Activated CD8-positive, alpha-beta T cell treated with anti-CD3 and anti-CD28 coated beads for 36 hours (primary cell): ENCODE measurements around the gene PLA2G3. TPM values are rescaled to one million over a fixed set of nuclear protein-coding genes. Genes with fewer than 3 reads are reported as not detected.
A peak's percentile ranks its signal among the peaks of the same experiment; 100 is the strongest.

Experiments used
- ATAC-seq: fragments of 200-7000 bp; cut with Tn5 transposase; one replicate; pipeline ENCODE4 v1.10.0; 2021; ENCODE audit warnings: mild to moderate bottlenecking, moderate library complexity
- CTCF ChIA-PET: fragments of 350-600 bp; sonication (Branson Sonifier 250); formaldehyde crosslinking; loops from one replicate; lab custom pipeline; 2021; ENCODE audit warnings: antibody characterized with exemption; lab: Charles Lee
- POLR2A ChIA-PET: fragments of 350-600 bp; sonication (Branson Sonifier 250); formaldehyde crosslinking; loops from one replicate; lab custom pipeline; 2021; ENCODE audit warnings: antibody characterized with exemption; lab: Charles Lee
- DNase-seq: peaks from one replicate; pipeline ENCODE4 v3.0.0-alpha.2; 2020
- H3K27ac Mint-ChIP-seq: one replicate; pipeline ENCODE4 v1.8.0; 2021; ENCODE audit warnings: mild to moderate bottlenecking, mixed read lengths
- H3K27me3 Mint-ChIP-seq: one replicate; pipeline ENCODE4 v1.8.0; 2021; ENCODE audit warnings: mixed read lengths
- H3K36me3 Mint-ChIP-seq: one replicate; pipeline ENCODE4 v1.8.0; 2021; ENCODE audit warnings: low read depth, mixed read lengths
- H3K4me1 Mint-ChIP-seq: one replicate; pipeline ENCODE4 v1.8.0; 2021; ENCODE audit warnings: low read depth, mixed read lengths
- H3K4me3 Mint-ChIP-seq: one replicate; pipeline ENCODE4 v1.8.0; 2021; ENCODE audit warnings: mild to moderate bottlenecking, moderate library complexity, mixed read lengths
- H3K9me3 Mint-ChIP-seq: one replicate; pipeline ENCODE4 v1.8.0; 2021; ENCODE audit warnings: mixed read lengths
- CTCF ChIP-seq: fragments of 200-600 bp; IDR thresholded peaks from one replicate; pipeline ENCODE4 v1.8.0; 2022; ENCODE audit warnings: antibody characterized with exemption, mild to moderate bottlenecking
- intact Hi-C: fragments of 100-400 bp; cut with micrococcal nuclease; formaldehyde crosslinking; loops from one replicate; pipeline ENCODE4 v1.10.0; 2022
- microRNA-seq: library from miRNA; unstranded; fragments of <30 nt; microRNA quantifications from one replicate; pipeline ENCODE4 v1.2.0, GENCODE V29; 2022; ENCODE audit warnings: borderline microRNAs expressed, borderline replicate concordance
- total RNA-seq, 2 experiments: library from RNA; stranded (reverse); gene quantifications; one replicate each; pipeline ENCODE4 v1.2.3, GENCODE V29; 2021

Gene PLA2G3
- total RNA-seq, 2 experiments from 2014 or later, result not detected

GRCh38 chr22:31084811-31085492 is 55.4 kb downstream of the PLA2G3 start:
- CTCF ChIA-PET, result interaction anchor here (0.6 to 6.1 kb wide), 31 partner anchors 9 to 450 kb away, joined by 3 to 44 read pairs (median 4); partner anchors contain the start of genes MORC2, SELENOM and TUG1
- no peaks in the 10 kb centered on the region for H3K27me3 Mint-ChIP-seq

More at GRCh38 chr22:31084811-31085492, 55.4 kb downstream of the PLA2G3 start:
- peak; percentile 92 for TF ChIP-seq CTCF
- H3K36me3 Mint-ChIP-seq, result peaks cover 4% of the 10 kb centered on the region
- peak; percentile 94 for DNase-seq
- no peaks in the 10 kb centered on the region for H3K9me3 Mint-ChIP-seq
- peaks cover 25% of the 10 kb centered on the region for H3K4me1 Mint-ChIP-seq
- peak overlapping the region; percentile 93 for H3K27ac Mint-ChIP-seq
- ATAC-seq, result peak; percentile 83
- POLR2A ChIA-PET, result interaction anchor here (0.6 to 8.1 kb wide), 27 partner anchors 9 to 796 kb away, joined by 3 to 52 read pairs (median 4); partner anchors contain the start of genes MORC2, PATZ1, PIK3IP1 and SELENOM
- intact Hi-C loops, result loop anchor here (5.0 to 10.0 kb wide), 2 partner anchors 143 to 320 kb away; no protein-coding TSS in a partner anchor
- H3K4me3 Mint-ChIP-seq, result peak overlapping the region; percentile 97

Small RNAs within 50 kb of the gene (microRNA-seq; reads per million reads assigned to microRNA genes)
- 3.3 reads per million, percentile 8 among the genes with 10 or more reads in this experiment for gene MIR3928

Other genes with a start within 250 kb of the PLA2G3 start
- 10 to 100 TPM; 20.8 to 23.0 TPM for gene MORC2, start 171.7 kb downstream of the PLA2G3 start, total RNA-seq
- gene TUG1, start 171.2 kb downstream of the PLA2G3 start, total RNA-seq, result 10 to 100 TPM; 45.2 to 45.7 TPM
- 10 to 100 TPM; 32.0 to 36.3 TPM for gene SMTN, start 59.2 kb downstream of the PLA2G3 start, total RNA-seq
- 1 to 10 TPM; 3.6 to 5.8 TPM for gene SELENOM, start 32.9 kb downstream of the PLA2G3 start, total RNA-seq
- under 1 TPM; 0.09 to 0.29 TPM for gene INPP5J, start 17.5 kb downstream of the PLA2G3 start, total RNA-seq
- 10 to 100 TPM; 14.3 to 14.6 TPM for gene RNF185, start 19.7 kb upstream of the PLA2G3 start, total RNA-seq
- gene LIMK2, start 71.8 kb upstream of the PLA2G3 start, total RNA-seq, result 10 to 100 TPM; 23.2 to 25.5 TPM
- gene PIK3IP1, start 152.0 kb upstream of the PLA2G3 start, total RNA-seq, result 10 to 100 TPM; 18.2 to 19.6 TPM
- 10 to 100 TPM; 28.4 to 29.0 TPM for gene PATZ1, start 205.8 kb upstream of the PLA2G3 start, total RNA-seq